Osteocyte (in vitro differentiated cells): ENCODE data around the gene OTUB2. TPM values are rescaled to one million over a fixed set of nuclear protein-coding genes. Genes with fewer than 3 reads are reported as not detected.

ENCODE experiments used
- DNase-seq: peaks from one replicate; pipeline ENCODE4 v3.0.0; 2021; ENCODE audit warnings: mixed read lengths; ENCODE audit not compliant: unreplicated experiment; ENCODE audit errors: extremely low spot score
- H3K27ac Mint-ChIP-seq: one replicate; pipeline ENCODE4 v1.8.0; 2021; ENCODE audit warnings: mild to moderate bottlenecking, mixed read lengths; ENCODE audit not compliant: unreplicated experiment
- H3K27me3 Mint-ChIP-seq: one replicate; pipeline ENCODE4 v1.8.0; 2021; ENCODE audit warnings: mixed read lengths; ENCODE audit not compliant: unreplicated experiment
- H3K36me3 Mint-ChIP-seq: one replicate; pipeline ENCODE4 v1.8.0; 2021; ENCODE audit warnings: mixed read lengths; ENCODE audit not compliant: unreplicated experiment
- H3K4me1 Mint-ChIP-seq: one replicate; pipeline ENCODE4 v1.8.0; 2021; ENCODE audit warnings: mixed read lengths; ENCODE audit not compliant: unreplicated experiment
- H3K4me3 Mint-ChIP-seq: one replicate; pipeline ENCODE4 v1.8.0; 2021; ENCODE audit warnings: mild to moderate bottlenecking, moderate library complexity, mixed read lengths; ENCODE audit not compliant: unreplicated experiment
- H3K9me3 Mint-ChIP-seq: one replicate; pipeline ENCODE4 v1.8.0; 2021; ENCODE audit warnings: mixed read lengths; ENCODE audit not compliant: unreplicated experiment
- total RNA-seq: library from RNA; stranded (reverse); gene quantifications from 2 replicates; pipeline ENCODE4 v1.2.1, GENCODE V29; 2021
- TF ChIP-seq, protein P1 (sequence below): fragments of 200-600 bp; sonication (generic); IDR thresholded peaks from 2 replicates; pipeline ENCODE4 v1.5.0; 2021; ENCODE audit warnings: antibody characterized with exemption, mild to moderate bottlenecking, moderate library complexity

Gene OTUB2
- total RNA-seq, 1 donor from 2014 or later, result 1.3 TPM

DNA sequence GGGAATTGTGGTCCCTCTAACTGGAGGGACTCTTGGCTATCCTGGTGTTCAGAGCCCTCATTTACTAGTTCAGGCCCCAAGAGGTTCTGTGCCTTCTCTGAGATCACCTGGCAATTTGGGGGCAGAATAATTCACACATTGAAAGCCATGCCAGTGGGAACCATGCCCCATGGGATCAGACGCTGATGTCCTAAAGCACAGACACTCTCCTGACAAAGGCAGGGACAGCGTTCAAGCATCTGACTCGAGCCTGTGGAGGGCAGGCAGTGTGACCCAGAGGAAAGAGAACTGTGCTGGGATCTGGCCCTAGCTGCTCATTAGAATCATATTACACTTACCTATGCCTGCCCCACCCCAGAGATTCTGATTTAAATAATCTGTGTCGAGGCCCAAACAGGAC, 47.4 kb upstream of the OTUB2 start:
- no peak for DNase-seq
- no peaks in the 10 kb centered on the region for H3K9me3 Mint-ChIP-seq
- TF ChIP-seq, protein P1, sequence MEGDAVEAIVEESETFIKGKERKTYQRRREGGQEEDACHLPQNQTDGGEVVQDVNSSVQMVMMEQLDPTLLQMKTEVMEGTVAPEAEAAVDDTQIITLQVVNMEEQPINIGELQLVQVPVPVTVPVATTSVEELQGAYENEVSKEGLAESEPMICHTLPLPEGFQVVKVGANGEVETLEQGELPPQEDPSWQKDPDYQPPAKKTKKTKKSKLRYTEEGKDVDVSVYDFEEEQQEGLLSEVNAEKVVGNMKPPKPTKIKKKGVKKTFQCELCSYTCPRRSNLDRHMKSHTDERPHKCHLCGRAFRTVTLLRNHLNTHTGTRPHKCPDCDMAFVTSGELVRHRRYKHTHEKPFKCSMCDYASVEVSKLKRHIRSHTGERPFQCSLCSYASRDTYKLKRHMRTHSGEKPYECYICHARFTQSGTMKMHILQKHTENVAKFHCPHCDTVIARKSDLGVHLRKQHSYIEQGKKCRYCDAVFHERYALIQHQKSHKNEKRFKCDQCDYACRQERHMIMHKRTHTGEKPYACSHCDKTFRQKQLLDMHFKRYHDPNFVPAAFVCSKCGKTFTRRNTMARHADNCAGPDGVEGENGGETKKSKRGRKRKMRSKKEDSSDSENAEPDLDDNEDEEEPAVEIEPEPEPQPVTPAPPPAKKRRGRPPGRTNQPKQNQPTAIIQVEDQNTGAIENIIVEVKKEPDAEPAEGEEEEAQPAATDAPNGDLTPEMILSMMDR, result no peak
- no peaks in the 10 kb centered on the region for H3K4me1 Mint-ChIP-seq
- no peaks in the 10 kb centered on the region for H3K36me3 Mint-ChIP-seq
- peaks cover 42% of the 10 kb centered on the region for H3K27me3 Mint-ChIP-seq
- no peak overlapping the region for H3K4me3 Mint-ChIP-seq
- H3K27ac Mint-ChIP-seq, result no peak overlapping the region

DNA sequence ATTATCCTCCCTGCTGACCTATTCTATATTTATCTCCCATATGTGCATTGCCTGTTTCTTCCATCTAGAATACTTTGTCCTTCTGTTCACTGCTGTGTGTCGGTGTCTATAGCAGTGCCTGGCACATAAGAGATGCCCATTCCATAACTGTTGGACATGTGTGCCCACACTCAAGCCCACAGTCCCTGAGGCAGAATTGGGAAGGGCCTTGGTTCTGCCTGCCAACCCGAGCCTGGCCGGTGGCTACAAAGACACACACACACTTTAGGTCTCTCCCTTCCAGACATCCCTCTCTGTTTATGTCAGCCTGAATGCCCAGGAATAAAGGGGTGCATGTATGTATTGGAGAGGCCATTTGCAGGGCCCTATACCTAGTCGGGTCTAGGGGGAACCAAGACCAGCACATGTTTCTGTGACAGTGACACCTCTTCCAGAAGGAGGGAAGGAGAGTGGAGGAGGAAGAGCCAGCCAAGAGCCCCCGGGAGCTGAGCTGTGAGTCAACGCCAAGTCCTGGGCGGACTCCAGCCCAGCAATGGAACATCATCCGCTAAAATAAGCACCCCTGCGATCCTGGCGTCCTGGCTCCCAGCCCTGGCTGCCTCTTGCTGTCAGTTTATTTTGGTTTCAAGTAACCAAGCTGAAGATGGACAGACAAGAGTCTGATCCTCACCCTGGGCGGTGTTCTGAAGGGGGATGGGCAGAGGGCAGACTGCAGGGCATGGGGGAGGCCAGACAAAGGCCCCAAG, 45.5 kb upstream of the OTUB2 start:
- H3K9me3 Mint-ChIP-seq, result no peaks in the 10 kb centered on the region
- H3K27me3 Mint-ChIP-seq, result peaks cover 40% of the 10 kb centered on the region
- no peak overlapping the region for H3K27ac Mint-ChIP-seq
- TF ChIP-seq, protein P1, result no peak
- H3K4me1 Mint-ChIP-seq, result no peaks in the 10 kb centered on the region
- DNase-seq, result no peak
- no peaks in the 10 kb centered on the region for H3K36me3 Mint-ChIP-seq
- H3K4me3 Mint-ChIP-seq, result no peak overlapping the region

DNA sequence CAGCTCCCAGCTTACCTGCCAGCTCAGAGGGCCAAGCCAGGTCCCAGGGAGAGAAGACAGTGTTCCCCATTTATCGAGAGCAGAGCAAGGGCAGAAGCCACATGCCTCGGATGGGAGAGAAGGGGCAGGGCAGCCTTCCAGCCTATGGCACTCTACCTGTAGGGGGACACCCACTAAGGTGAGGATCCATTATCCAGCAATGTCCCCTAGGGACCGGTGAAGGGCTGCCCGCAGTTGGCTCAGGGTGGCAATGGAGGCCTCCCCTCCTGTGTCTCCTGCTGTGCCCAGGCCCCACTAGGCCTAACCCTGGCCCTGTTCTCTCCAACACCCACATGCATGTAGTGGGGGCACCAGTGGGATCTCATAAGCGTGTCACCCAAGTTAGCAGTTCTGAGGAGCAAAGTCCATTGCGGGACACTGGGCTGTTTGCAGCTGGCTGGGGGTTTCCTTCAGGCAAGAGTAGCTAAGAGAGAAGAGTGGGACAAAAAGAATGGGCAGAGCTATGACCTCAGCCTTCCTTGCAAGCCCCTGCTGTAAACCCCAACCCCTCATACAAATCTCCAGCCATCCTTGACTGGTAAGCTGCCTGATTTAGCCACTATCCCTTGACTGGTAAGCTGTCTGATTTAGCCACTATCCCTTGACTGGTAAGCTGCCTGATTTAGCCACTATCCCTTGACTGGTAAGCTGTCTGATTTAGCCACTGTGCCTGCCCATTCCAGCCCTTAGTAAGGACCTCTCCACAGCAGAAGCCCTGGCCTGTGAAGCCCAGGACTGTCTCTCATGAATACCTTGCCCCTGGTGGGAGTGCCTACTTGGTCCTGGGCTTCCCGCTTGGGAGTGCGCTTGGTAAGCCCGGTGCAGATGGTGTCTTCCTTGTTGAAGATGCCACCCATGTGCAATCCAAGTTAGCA, 44.6 kb upstream of the OTUB2 start:
- Mint-ChIP-seq H3K9me3 (no peaks in the 10 kb centered on the region), H3K27ac (no peak overlapping the region), H3K36me3 (no peaks in the 10 kb centered on the region), H3K27me3 (peaks cover 31% of the 10 kb centered on the region), H3K4me1 (peaks cover 2% of the 10 kb centered on the region), H3K4me3 (no peak overlapping the region)
- DNase-seq, result no peak
- TF ChIP-seq, protein P1, result no peak

DNA sequence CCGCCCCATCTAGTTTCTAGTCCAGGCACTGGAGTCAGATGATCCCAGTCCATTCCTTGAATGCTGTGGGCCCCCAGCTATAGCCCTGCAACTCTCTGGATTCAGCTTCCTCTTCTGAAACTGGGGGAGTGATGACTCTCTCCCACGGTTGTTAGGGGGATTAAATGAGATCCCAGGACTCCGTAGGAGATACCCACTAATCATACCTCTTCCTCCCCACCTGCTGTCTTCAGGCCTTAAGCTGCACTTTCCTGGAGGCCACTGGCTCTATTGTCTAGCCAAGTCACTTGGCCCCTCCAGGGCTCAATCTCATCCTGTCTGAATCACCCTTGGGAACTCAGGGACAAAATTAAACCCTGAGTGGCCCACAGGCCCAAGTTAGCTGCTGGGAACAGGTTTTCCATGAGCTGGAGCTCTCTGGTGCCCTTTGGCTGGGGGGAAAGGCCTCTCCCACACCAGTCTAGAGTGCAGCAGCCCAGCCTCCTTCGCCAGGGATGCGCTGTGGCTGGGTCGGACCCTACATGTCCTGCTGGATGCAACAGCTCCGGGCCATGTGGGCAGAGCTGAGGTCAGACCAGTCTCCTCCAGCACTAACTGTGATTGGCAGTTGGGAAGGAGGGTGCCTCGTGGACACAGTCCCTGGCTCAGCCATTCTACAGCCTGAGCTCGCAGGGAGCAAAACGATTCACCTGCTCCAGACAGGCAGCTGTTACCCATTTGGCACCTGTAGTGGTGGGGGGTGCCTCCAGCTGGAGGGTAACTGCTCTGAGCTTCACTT, 43.7 kb upstream of the OTUB2 start:
- peaks cover 22% of the 10 kb centered on the region for H3K27me3 Mint-ChIP-seq
- H3K4me1 Mint-ChIP-seq, result peaks cover 10% of the 10 kb centered on the region
- H3K36me3 Mint-ChIP-seq, result no peaks in the 10 kb centered on the region
- TF ChIP-seq, protein P1, result no peak
- H3K27ac Mint-ChIP-seq, result no peak overlapping the region
- no peak for DNase-seq
- no peak overlapping the region for H3K4me3 Mint-ChIP-seq
- no peaks in the 10 kb centered on the region for H3K9me3 Mint-ChIP-seq
